Neural cell (in vitro differentiated cells): ENCODE data around the gene TMEM164.

Experiments used
- CTCF ChIP-seq: fragments of 450-650 bp; IDR thresholded peaks from 2 replicates; pipeline ENCODE4 v1.5.1; 2014; ENCODE audit warnings: antibody characterized with exemption, mild to moderate bottlenecking, moderate library complexity; ENCODE audit not compliant: poor library complexity, severe bottlenecking
- EZH2 ChIP-seq: fragments of 200-600, 300-800 bp; shearing (Covaris generic), sonication (generic); IDR thresholded peaks from 2 replicates; pipeline ENCODE4 v1.6.1; 2014; ENCODE audit warnings: antibody characterized with exemption, low read length, borderline replicate concordance, mild to moderate bottlenecking; ENCODE audit not compliant: insufficient read depth, poor library complexity, severe bottlenecking

DNA sequence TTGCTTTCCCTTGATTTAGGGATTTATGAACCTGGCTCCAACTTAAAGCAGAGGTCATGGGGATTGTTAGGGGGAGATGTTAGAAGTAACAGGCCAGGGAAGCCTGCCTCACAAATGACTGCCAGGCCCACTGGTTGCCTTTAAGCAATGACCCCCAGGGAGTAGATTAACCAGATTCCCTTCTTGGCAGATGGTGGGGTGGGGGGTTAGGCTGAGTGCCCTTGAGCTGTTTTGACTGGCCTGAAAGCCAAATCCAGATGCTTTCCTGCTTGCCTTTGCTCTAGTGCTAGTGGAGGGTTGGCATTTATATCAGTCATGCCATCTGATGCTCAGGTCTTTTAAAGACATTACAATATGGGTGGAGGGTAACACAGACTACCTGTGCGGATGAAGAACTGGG is 128.1 kb downstream of the TMEM164 start:
- TF ChIP-seq CTCF (no peak), EZH2 (no peak)
